ENCODE data around the gene CUTC. TPM values are rescaled to one million over a fixed set of nuclear protein-coding genes. Genes with fewer than 3 reads are reported as not detected.
"Not testable (repeated sequence)": the region's sequence is repeated elsewhere in the genome, so short reads cannot be mapped to it uniquely, and the experiment has no call there.

CUTC gene
- total RNA-seq, 1 donor from 2014 or later: 36.9 TPM

GRCh38 chr10:99740260-99740659, 8.2 kb downstream of the CUTC start:
- ATAC-seq: no peak

GRCh38 chr10:99740933-99741559, 9.0 kb downstream of the CUTC start:
- ATAC-seq (no peak), DNase-seq (no peak)
- intact Hi-C loops (cut with micrococcal nuclease): no loop called here

More at GRCh38 chr10:99740260-99740659, 8.2 kb downstream of the CUTC start:
- DNase-seq: no peak
- intact Hi-C loops (cut with micrococcal nuclease): no loop called here

GRCh38 chr10:99742254-99742653, 10.2 kb downstream of the CUTC start:
- ATAC-seq (no peak), DNase-seq (no peak)
- intact Hi-C loops (cut with micrococcal nuclease): no loop called here

DNA sequence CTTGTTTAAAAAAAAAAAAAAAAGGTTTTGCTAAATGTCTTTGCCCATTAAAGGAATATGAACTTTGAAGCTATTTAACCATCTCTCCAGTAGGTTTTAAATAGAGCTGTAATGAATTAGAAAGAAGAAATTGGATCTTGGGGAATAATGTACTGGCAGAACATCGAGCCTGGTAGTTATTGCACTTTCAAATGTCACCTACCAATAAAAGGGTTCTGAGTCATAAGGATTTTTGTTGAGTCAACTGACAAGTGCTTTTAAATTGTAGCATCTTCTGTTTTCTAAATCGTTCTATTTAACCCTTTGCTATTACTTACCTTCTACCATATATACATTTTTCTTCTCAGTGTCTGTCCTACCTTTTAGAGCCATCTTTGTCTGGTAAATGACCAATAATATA, 10.7 kb downstream of the CUTC start:
- DNase-seq (no peak), ATAC-seq (peak; percentile 48)
- intact Hi-C loops (cut with micrococcal nuclease): no loop called here

DNA sequence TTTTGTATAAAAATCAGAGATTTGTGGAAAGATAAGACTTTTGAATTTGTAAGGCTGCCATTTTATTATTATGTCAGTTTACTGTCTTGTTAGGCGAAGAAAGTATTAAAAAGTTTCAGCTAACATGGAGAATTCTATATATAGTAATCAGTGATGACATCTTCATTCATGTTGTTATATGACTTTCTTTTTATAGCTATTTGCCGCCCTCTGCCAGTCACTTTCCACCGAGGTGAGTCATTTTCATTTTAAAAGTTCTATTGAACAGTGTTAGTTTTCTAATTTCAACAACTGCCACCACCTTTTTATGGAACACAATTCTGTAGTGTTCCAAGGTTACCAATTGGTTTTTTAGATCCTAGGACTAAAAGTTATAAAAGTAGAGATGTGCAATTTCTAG, 11.8 kb downstream of the CUTC start:
- ATAC-seq: peak; percentile 57
- intact Hi-C loops (cut with micrococcal nuclease): no loop called here

GRCh38 chr10:99746166-99746565, 14.1 kb downstream of the CUTC start:
- ATAC-seq; DNase-seq; intact Hi-C loops (cut with micrococcal nuclease): not testable (repeated sequence)

More for the DNA sequence above, 11.8 kb downstream of the CUTC start:
- no peak for DNase-seq

- intact Hi-C loops (cut with micrococcal nuclease): no loop called here
- ATAC-seq (peak; percentile 71), DNase-seq (no peak)
Observed at GRCh38 chr10:99748823-99749451, 16.9 kb downstream of the CUTC start.

GRCh38 chr10:99750641-99751040, 18.6 kb downstream of the CUTC start:
- no peak for DNase-seq
- no peak for ATAC-seq
- intact Hi-C loops (cut with micrococcal nuclease): no loop called here

DNA sequence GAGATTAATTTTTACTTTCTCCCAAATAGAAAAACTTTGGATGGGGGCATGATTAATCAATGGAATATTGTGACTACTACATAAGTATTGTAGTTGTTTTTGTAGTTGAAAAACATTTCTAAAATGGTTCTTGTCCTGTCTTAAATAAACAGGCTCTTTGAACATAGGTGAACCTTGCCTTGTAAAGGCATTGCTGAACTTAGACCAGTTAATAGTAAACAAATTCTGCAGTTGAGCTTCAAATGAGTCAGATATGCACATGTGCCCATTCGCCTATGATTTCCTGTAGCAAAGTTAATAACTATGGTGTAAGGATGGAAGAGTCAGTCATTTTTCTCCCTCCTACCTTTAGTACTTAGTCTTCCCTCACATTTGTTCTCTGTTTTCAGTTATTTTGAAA, 22.6 kb downstream of the CUTC start:
- no peak for ATAC-seq

DNA sequence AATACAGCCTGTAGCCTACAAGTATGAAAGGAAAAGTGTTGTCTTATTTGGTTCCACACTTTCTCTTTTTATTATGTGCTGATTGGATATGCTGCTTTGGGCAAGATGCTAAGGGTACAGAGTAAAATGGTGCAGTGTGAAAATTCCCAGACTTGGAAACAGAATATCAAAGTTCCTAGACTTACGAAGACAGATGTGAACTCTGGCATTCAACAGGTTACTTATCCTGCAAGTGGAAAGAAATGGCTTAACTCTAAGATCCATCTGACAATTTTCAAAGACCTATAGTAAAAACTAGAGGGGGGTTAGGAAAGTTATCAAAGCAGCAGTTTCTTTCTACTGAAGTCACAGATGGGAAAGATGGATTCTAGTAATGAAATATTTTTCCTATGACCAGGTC, 24.1 kb downstream of the CUTC start:
- intact Hi-C loops (cut with micrococcal nuclease): no loop called here
- ATAC-seq: no peak
- DNase-seq: no peak

More for the DNA sequence above, 22.6 kb downstream of the CUTC start:
- DNase-seq: no peak
- intact Hi-C loops (cut with micrococcal nuclease): no loop called here

- ATAC-seq (no peak), DNase-seq (no peak)
- intact Hi-C loops (cut with micrococcal nuclease): no loop called here
Observed at GRCh38 chr10:99758211-99758891, 26.3 kb downstream of the CUTC start.

GRCh38 chr10:99760321-99760720, 28.3 kb downstream of the CUTC start:
- intact Hi-C loops (cut with micrococcal nuclease): no loop called here
- DNase-seq (no peak), ATAC-seq (no peak)

- DNase-seq (no peak), ATAC-seq (no peak)
- intact Hi-C loops (cut with micrococcal nuclease): no loop called here
Observed at GRCh38 chr10:99761365-99761764, 29.3 kb downstream of the CUTC start.

- intact Hi-C loops (cut with micrococcal nuclease): no loop called here
- DNase-seq: no peak
- ATAC-seq: no peak
Observed at GRCh38 chr10:99765672-99766301, 33.8 kb downstream of the CUTC start.

- intact Hi-C loops (cut with micrococcal nuclease): no loop called here
Observed at GRCh38 chr10:99766302-99766681, 34.3 kb downstream of the CUTC start.

GRCh38 chr10:99767901-99768300, 35.9 kb downstream of the CUTC start:
- no peak for ATAC-seq
- intact Hi-C loops (cut with micrococcal nuclease): no loop called here
- DNase-seq: no peak

More at GRCh38 chr10:99766302-99766681, 34.3 kb downstream of the CUTC start:
- ATAC-seq (no peak), DNase-seq (no peak)

GRCh38 chr10:99768556-99768955, 36.5 kb downstream of the CUTC start:
- ATAC-seq (no peak), DNase-seq (no peak)
- intact Hi-C loops (cut with micrococcal nuclease): no loop called here

DNA sequence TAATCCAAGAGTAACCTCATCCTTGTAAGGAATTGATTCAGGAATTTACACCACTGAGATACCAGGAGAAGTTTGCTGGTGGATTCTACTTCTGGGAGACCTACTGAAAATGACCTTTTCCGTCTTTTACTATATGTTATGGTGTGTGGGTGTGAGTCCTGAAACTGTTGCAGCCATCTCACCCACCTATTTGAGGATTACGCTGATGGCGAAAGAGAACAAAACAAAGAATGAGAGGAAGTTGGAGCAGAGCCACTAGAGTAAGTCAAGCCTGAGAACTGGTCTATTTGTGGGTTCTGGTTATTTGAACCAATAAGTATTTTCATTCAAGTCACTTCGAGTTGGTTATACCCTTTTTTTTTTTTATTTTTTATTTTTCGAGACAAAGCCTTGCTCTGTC, 37.7 kb downstream of the CUTC start:
- intact Hi-C loops (cut with micrococcal nuclease): no loop called here
- no peak for ATAC-seq

DNA sequence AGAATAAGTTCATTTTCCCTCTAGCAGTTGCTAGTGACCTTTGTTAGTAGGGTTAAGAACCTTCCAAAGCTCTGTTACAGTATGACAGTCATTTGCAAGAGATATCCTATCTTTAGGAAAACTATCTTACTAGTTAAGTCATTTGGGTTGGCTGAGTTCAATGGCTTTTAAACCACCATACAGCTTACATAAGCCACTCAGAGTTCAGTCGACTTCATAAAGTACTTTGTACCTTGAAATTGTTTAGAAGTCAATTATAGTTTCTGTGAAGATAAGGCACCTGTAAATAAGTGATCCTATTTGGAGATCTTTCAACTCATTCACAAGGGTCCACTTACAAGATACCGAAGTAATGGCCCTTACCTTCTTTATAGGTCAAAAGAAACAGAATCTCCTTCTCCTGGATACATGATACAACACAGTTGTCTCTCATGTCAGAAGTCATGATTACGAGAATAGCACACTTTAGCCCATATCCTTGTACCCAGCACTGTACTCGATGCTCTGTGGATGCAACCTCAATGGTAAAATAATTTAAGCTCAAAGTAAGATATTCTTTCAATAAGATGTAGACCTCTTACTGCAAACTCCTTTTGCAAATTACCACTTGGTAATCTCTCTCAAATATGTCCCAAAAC, 38.5 kb downstream of the CUTC start:
- ATAC-seq: no peak
- intact Hi-C loops (cut with micrococcal nuclease): no loop called here
- DNase-seq: no peak

More for the DNA sequence above, 37.7 kb downstream of the CUTC start:
- DNase-seq: no peak

- intact Hi-C loops (cut with micrococcal nuclease): no loop called here
- no peak for DNase-seq
- ATAC-seq: no peak
Observed at GRCh38 chr10:99775850-99776249, 43.8 kb downstream of the CUTC start.

Measured in left ventricle myocardium superior (tissue), 1 donor.